GM18870 (cell line): ENCODE measurements around the gene RAP1GAP.
"Not testable (repeated sequence)": the region's sequence is repeated elsewhere in the genome, so short reads cannot be mapped to it uniquely, and the experiment has no call there.

Experiments
- ATAC-seq: cut with Tn5 transposase; IDR thresholded peaks from one replicate; pipeline ENCODE4 v1.9.1; 2021; ENCODE audit warnings: moderate library complexity; ENCODE audit not compliant: unreplicated experiment

Gene RAP1GAP

DNA sequence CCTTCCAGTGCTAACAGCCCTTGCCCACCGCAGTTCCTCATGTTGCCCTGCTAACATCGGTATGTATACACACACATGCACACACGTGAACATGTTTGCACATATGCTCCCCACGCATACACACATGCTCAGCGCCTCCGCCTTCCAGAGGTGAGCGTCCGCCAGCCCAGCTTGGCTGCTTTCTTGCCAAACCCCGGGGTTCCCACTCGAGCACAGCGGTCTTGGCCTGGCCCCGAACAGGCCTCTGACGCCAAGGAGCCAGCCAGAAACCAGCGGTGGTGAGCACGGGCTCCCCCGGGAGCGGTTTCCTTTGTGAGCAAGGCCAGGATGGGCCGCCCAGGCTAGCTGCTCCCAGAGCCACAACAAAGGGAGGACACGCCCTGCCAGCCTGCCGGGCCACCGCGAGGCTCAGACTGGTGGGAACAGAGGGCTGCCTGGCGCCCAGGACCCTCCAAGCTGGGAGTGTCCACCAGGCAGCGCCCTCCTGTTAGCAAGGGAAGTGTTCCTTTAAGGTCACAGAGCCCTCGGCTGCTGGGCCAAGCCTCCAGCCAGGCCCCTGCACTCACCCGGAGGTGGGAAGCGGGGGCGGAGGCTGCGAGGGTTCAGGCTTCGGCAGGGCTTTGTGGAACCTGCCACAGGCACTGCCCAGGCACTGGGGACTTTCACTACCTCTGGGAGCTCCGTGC, 94.5 kb downstream of the RAP1GAP start:
- ATAC-seq: no peak

DNA sequence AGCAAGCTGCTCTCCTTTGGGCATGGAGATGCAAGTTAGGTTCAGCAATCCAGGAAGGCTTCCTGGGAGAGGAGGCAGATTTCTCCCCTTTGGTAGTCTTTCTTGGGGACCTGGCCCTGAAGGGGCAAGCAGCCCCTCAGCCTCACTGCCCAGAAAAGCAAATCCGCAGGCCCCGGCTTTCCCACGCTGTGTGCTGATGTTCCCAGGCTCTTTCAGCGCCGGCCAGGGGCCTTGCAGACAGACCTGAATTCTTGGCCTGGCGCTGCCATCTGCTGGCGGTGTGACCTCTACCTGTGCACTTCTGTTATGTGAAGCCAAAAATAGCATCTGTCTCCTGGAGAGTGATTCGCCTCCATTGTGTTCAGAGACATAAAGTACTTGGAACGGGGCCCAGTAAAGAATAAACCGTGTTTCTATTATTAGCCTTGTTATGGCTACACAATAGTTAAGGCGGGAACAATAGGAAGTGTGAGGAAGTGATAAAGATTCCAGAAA, 95.1 kb downstream of the RAP1GAP start:
- no peak for ATAC-seq

DNA sequence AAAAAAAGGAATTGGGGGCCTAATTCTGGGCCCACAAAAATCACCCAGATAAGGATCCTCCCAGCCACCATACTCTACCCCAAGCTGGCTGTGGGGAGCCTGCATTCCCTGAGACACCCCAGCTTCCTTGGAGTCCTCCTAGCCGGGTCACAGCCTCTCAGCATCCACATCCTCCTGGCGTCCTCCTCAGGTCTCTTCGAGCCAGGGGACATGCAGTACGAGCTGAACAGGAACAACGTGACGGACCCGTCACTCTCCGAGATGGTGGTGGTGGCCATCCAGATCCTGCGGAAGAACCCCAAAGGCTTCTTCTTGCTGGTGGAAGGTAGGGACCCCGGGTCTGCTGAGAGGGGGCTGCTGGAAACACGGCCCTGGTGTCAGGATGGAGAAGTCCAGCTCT, 95.7 kb downstream of the RAP1GAP start:
- no peak for ATAC-seq

DNA sequence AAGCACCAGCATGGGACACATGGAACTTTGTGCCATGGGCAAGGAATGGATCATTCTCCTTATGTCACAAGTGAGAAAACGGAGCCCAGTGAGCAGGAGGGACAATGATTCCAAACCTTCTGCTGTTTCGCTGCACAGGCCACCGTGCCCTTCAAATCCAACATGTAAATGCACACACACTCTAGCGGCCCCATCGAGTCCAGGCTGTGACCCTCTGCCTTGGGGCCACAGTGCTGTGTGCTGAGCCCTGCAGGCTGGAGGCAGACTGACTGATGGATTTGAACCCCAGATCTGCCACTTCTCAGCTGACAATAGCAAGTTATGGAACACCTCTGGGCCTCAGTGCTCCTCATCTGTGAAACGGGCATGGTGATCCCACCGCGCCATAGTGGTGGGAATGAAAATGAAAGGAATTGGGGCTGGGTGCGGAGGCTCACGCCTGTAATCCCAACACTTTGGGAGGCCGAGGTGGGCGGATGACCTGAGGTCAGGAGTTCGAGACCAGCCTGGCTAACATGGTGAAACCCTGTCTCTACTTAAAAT, 96.4 kb downstream of the RAP1GAP start:
- ATAC-seq: no peak

DNA sequence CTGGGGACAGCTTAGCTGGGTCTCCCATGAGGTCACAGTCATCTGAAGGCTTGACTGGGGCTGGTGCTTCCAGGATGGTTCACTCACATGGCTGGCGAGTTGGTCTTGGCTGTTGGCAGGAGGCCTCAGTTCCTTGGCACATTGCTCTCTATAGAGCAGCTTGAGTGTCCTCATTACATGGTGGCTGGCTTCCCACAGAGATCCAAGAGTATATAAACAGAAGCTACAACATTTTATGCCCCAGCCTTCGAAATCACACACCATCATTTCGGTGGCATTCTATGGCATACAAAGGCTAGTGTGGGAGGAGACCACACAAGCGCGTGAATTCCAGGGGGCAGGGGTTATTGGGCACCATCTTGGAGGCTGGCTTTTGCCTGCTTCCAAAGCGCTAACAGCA, 96.9 kb downstream of the RAP1GAP start:
- ATAC-seq: no peak

DNA sequence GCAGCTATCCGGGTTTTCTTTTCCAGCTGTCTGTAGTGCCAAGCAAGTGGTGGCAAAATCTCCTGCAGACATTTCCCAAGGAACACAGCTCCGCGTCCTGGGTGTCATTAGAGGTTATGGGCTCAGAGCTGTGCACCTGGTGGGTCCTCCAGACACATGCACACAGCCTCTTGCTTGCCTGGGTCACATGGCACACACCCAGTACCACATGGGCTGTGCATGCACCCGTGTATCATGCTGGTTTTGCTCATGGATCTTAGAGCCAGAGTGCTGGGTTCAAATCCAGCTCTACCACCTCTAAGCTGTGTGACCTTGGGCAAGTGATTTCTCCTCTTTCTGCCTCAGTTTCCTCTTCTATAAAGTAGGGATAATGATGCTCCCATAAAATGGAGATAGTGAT, 98.3 kb downstream of the RAP1GAP start:
- ATAC-seq: no peak

DNA sequence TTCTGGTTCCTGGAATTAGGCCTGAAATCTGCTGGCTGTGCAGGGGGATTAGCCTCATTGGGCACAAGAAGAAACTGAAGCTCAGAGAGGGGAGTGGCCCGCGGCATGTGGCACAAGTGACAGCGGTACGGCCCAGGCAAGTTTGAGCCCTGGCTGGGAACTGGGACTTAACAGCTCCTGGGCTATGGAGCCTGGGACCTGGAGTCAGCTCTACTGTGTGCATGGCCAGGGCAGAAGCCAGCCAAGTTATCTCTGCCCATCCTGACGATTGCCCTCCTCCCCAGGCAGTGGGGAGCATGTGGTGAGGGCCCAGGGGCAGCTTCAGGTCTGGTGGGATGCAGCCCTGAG, 98.7 kb downstream of the RAP1GAP start:
- ATAC-seq: no peak

DNA sequence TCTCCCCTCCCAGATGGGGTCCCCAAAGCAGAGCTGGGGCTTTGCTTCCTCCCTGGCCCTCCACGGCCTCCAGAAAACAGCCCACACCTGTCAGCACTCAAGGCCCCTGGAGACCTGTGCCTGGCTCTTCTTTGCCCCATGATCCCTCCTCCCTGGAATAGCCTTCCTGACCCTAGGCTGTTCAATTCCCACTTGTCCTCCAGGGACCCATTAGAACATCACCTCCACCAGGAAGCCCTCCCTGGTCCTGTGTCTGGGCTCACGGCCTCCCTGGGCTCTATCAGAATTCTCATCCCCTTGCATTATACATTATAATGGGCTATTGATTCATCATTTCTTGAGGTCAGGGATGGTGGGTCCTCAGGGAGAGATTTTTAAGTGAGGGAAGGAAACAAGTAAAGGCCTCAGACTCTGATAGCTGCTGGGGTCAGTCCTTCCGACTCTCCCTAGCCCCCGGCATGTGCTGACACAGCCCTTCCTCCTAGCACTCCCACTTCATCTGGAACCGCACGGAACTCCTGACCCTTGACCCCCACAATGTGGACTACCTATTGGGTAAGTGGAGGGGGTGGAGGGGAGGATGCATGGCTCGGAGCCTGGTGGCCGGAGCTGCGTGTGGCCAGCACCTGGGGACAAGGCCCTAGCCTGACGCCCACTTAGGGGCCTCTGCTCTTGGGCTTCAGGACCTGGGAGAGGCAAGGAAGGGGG, 99.2 kb downstream of the RAP1GAP start:
- ATAC-seq: no peak

DNA sequence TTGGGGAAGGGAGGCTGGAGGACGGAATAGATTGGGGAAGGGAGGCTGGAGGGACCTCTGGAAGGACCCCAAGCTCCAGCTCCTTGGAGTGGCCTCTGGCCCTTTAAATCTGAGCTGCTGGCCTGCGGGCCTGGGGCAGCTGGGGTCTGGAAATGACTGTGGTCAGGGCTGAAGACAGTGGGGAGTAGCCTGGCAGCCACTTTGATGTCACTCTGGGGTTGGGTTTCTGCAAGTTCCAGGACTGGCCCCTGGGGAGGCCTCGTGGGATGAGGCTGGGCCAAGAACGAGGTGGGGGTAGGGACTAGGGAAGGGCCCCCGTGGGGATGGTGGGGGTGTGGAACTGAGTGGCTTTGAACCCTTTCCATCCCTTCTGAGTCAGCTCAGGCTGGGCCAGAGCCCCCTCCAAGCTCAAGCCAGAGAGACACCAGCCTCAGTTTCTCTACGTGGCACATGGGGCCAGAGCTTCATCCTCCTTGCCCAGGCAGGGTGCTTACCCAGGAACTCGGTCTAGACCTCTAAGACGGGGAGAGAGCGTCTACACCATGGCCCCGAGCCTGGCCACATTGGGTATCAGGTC, 100.3 kb downstream of the RAP1GAP start:
- ATAC-seq: no peak

DNA sequence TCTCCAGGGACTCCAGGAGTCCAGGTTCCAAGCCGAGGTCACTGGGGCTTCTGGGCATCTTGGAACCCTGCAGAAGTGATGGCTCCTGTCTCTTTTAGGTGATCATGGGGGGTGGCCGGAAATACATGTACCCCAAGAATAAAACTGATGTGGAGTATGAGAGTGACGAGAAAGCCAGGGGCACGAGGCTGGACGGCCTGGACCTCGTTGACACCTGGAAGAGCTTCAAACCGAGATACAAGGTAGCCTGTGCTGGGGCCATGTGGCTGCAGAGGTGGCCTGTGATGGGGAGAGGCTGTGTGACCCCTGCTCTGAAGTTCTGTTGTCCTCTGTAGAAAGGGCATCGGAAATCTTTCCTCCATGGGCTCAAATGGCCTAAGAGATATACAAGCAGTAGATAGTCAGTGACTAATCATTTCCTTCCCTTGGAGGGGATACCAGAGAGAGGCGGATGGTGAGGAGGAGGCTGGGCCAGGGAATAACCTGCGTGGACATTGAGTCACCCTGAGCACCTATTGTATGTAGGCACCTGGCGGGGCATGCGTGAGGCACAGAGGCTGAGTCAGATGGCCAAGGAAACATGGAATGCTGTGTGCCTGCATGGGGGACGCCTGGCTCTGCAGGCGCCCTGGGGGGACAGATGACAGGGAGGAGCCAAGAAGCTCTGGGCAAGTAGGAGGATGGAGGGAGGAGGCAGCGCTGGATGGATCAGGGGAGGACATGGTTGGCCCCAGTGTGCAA, 101.0 kb downstream of the RAP1GAP start:
- ATAC-seq: no peak

DNA sequence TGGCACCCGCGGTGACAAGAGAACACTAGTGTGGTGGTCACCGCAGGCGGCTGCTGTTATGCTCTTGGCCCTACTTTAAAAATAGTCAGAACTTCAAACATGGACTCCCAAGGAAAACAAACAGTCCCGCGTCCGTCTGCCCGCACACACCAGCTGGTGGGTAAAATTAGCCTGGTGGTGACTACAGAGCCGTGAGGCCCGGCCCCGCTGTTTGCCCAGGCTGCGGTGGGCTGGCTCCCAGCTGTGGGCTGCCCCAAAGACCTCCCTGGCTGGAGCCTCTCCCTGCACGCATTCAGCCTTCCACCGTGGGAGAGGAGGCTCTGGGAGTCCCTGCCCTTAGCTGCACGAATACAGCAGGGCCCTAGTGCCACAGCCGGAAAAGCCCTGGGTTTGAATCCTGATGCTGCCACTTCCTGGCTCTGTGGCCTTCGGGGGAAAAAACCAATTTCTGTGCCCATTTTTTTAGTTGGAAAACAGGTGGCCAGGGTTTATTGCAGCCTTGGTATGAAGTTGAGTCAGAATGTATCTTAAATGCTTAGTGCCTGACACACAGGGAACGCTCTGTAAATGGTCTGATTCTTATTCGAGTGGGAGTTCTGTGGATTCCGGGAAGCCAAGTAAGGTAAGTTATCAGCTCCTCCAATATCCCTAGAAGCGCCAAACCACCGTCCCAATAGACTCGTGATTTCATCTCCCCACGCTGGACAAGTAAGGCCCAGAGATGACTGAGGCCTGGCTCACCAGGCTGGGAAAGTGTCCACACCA, 101.7 kb downstream of the RAP1GAP start:
- ATAC-seq: no peak

DNA sequence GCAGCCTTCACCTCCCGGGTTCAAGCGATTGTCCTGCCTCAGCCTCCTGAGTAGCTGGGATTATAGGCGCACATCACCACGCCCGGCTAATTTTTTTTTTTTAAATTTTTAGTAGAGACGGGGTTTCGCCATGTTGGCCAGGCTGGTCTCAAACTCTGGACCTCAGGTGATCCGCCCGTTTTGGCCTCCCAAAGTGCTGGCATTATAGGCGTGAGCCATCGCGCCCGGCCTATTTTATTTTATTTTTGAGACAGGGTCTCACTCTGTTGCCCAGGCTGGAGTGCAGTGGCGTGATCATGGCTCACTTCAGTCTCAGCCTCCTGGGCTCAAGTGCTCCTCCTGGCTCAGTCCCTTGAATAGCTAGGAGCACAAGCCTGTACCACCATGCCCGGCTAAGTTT, 102.8 kb downstream of the RAP1GAP start:
- not testable (repeated sequence) for ATAC-seq

DNA sequence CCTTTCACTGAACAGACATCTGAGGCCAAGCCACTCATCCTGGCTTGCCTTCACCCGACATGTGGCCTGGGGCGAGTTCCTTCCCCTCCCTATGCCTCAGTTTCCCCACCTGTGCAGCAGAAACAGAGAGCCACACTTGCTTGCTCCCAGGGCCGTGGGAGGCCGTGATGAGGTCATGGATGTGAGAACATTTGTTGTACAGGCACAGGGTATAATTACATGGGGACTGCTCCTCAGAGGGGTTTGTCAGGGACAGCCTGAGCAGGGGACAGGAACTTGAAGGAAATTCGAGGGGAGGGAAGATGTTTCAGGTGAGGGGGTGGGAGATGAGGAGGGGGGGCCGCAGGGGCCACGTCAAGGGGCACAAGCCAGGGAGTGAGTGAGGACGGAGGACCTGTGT, 103.9 kb downstream of the RAP1GAP start:
- ATAC-seq: no peak

DNA sequence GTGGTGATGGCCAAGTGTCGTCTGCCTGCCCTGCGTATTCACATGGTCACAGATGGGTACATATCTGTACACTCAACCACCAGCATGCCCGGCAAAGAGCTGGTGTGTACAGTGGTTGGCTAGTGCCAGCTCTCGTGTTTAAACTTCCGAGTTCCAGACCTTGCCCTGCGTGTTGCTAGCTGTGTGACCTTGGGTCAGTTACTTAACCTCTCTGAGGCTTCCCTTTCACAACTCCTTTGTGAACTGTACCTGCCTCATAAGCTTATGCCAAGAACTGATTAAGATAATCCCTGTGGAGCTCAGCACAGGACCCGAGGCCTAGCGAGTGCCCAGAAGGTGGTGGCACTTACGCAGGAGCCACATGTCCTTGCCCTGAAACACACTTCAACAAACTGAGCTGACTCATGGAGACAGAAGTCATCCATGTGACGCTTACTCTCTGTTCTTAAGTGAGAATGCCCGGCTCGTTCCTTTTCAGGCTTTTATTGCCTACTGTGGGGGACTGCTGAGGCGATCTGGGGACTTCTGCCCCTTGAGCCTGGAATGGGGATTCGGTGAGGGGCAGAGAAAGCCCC, 104.5 kb downstream of the RAP1GAP start:
- no peak for ATAC-seq

DNA sequence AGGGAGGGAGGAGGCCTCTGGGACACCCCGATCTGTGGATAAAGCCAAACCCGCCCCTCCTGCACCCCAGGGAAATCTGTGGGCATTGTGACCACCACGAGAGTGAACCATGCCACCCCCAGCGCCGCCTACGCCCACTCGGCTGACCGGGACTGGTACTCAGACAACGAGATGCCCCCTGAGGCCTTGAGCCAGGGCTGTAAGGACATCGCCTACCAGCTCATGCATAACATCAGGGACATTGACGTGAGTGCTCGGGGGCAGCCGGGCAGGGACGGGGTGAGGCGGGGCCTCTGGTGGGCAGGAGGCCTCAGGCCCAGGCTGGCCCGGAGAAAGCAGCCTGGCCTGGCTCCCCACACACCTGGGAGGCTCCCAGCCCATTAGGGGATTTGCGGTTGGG, 105.2 kb downstream of the RAP1GAP start:
- ATAC-seq: no peak

DNA sequence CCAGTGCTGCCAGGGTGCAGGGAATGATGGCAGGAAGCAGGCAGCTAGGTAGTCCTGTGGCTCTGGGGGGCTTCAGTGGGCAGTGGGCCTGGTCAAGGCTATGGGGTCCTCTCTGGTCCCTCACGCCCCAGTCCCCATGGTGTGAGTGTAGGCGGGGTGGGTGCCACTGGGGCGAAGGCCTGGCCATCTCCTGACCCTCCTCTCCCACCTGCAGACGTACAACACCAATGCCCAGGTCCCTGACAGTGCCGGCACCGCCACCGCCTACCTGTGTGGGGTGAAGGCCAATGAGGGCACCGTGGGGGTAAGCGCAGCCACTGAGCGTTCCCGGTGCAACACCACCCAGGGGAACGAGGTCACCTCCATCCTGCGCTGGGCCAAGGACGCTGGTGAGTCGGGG, 106.3 kb downstream of the RAP1GAP start:
- no peak for ATAC-seq

DNA sequence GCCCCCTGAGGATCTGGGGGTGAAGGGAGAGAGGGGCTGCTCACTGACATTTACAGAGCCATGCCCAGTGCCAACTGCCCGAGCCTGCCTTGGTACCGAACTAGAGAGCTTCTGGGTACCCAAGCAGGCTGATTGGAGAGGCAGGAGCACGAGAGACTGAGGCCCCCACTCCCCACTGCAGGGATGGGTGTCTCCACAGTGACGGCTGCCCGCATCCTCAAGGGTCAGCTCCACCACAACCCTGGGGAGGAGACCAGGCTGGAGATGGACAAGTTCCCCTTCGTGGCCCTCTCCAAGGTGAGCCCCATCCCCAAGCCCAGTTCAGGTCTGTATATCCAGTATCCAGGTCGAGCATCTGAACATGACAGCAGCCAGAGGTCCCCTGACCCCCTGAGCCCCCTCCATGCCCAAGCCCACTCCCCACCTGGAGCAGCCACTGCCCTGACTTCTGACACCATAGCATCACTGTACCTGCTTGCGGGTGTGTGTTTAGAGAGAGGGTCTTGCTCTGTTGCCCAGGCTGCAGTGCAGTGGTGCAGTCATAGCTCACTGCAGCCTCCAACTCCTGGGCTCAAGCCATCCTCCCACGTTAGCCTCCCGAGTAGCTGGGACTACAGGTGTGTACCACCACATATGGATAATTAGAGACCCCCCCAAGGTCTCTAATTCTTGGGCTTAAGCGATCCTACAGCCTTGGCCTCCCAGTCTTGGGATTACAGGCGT, 108.1 kb downstream of the RAP1GAP start:
- no peak for ATAC-seq

DNA sequence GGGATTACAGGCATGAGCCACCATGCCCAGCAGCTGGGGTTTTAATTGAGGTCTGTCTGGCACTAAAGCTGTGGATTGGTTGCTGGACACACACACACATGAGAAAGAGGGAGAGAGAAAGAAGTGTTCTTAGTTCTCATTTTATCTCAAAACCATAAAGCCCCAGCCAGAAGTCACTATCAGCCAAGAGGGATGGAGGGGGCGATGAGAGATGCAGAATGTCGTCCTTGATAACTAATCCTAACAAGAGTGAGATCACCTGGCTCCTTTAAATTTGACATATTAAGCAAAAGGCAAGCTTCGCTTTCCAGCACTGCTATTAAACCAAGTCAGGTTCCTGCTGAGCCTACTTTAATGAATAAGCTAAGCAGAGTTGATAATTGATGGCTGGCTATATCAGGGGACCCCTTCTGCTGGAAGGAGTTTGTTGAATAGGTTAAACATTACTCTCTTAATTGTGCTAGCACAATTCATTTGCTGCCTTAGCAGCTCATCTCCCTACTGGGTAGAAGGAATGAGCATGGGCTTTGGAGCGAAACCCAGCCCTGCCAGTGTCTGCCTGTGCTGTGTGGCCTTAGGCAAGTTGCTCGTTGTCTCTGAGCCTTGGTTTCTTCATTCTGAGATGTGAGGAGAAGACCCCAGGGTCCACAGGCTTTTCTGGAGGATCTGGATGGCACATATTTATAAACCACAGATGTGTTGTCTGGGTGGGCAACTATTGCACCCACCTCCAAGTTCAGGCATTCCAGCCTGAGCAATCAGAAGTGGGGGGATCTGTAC, 109.2 kb downstream of the RAP1GAP start:
- no peak for ATAC-seq
